Measurements from ENCODE around the gene RBM8A. TPM values are rescaled to one million over a fixed set of nuclear protein-coding genes. Genes with fewer than 3 reads are reported as not detected.
A peak's percentile ranks its signal among the peaks of the same experiment; 100 is the strongest.

The RBM8A gene
- total and polyA plus RNA-seq, 3 donors from 2014 or later: 123 to 174 (median 158) TPM

DNA sequence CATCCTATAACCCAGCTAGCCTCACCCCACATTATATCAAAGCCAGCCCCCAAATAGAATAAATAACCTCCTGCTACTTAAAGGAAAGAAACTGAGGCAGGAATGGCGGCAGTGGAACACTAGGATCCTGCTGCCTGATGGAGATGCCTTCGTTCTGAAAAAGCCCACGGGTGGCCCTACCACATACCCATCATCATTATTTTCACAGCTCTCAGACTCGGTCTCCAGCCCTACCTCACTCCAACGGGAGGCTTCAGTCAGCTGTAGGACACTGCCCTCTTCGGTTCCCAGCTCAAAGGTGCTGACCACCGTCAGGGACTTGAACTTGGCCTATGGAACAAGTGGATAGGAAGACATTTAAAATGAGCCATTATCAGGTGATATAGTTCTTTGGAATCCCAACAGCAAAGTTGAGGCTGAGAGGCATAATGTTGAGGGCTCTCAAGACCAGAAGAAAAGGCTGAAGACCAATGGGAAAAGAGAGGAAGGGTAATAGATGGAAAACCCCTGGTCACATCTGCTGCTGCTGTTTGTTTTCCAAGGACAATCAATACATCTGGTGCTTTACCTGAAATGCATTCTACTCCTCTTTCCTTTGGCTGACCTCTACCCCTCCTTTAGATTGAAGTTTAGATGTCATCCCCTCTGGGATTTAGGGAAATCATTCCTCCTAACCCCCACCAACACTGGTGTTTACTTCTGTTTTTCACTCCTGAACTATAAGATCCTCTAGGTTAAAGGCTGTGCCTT, 33.8 kb downstream of the RBM8A start:
- DNase-seq: no peak
- H3K27ac ChIP-seq: peak overlapping the region in 1 of 2 donors; percentile 80
- no peaks in the 10 kb centered on the region for H3K36me3 ChIP-seq (ENCODE audit: low read depth, missing control alignments)
- WGBS, 2 donors: 89% methylated on average over 7 of the region's 7 CpGs
- no peaks in the 10 kb centered on the region for H3K27me3 ChIP-seq
- no peaks in the 10 kb centered on the region for H3K9me3 ChIP-seq
- H3K4me3 ChIP-seq: no peak overlapping the region
- intact Hi-C loops (cut with DNase I; ENCODE audit: low total_unique reads): no loop called here
- H3K4me1 ChIP-seq: peaks cover 24% of the 10 kb centered on the region
- TF ChIP-seq, protein P1, sequence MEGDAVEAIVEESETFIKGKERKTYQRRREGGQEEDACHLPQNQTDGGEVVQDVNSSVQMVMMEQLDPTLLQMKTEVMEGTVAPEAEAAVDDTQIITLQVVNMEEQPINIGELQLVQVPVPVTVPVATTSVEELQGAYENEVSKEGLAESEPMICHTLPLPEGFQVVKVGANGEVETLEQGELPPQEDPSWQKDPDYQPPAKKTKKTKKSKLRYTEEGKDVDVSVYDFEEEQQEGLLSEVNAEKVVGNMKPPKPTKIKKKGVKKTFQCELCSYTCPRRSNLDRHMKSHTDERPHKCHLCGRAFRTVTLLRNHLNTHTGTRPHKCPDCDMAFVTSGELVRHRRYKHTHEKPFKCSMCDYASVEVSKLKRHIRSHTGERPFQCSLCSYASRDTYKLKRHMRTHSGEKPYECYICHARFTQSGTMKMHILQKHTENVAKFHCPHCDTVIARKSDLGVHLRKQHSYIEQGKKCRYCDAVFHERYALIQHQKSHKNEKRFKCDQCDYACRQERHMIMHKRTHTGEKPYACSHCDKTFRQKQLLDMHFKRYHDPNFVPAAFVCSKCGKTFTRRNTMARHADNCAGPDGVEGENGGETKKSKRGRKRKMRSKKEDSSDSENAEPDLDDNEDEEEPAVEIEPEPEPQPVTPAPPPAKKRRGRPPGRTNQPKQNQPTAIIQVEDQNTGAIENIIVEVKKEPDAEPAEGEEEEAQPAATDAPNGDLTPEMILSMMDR (IDR thresholded peaks at IDR 0.05): no peak
- no peak for TF ChIP-seq POLR2A (IDR thresholded peaks at IDR 0.05)

GRCh38 chr1:145892486-145893087, 34.7 kb downstream of the RBM8A start:
- H3K27ac ChIP-seq: peak overlapping the region; percentile 80 to 88
- TF ChIP-seq, protein P1 (IDR thresholded peaks at IDR 0.05): no peak
- no peak for TF ChIP-seq POLR2A (IDR thresholded peaks at IDR 0.05)
- H3K36me3 ChIP-seq (ENCODE audit: low read depth, missing control alignments): no peaks in the 10 kb centered on the region
- no peaks in the 10 kb centered on the region for H3K27me3 ChIP-seq
- intact Hi-C loops (cut with DNase I; ENCODE audit: low total_unique reads): no loop called here
- H3K9me3 ChIP-seq: no peaks in the 10 kb centered on the region
- no peak overlapping the region for H3K4me3 ChIP-seq
- H3K4me1 ChIP-seq: peaks cover 24% of the 10 kb centered on the region
- DNase-seq: peak; percentile 74
- WGBS, 2 donors: 43 to 55% methylated on average over 3 of the region's 3 CpGs

DNA sequence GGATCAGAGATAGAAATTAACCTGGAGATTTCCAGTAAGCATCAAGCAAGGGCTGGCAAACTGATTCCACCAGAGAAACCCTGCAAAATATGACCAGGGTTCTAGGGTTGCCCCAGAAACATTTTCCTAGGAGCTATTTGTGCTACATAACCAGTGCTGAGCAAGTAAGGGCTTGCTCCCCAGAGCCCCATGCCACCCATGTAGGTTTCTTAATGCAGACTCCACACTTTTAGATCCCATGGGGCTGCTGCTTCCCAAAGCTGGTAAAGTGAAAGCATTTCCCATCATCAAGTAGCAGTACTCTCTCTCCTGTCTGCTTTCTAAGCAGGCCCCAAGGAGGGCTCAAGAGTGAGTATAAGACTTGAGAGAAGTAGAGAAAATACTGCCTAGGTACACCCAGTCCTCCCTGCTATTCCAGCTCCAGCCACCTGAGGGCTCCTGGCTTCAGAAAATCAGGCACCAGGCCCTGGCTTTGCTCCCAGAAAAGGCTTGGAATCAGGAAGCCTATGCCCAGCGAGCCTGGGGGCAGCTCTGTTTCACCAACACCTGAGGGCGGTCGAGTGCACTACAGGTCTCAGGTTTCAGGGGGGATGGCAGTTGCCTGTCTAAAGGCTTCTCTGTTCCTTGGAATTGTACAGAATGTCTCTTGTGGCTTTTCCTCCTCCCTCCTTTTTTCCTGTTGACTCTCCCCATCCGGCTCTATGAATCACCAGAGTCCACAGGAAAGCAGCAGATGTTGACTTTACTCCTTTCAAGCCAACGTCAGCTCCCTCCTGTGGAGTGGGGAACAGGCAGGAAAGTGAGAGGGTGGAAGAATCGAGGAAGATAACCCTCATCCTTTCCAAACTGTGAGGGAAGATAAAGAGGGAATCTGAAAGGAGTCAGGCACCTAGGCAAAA, 35.4 kb downstream of the RBM8A start:
- Histone ChIP-seq H3K4me3 (no peak overlapping the region), H3K27me3 (no peaks in the 10 kb centered on the region), H3K9me3 (no peaks in the 10 kb centered on the region), H3K36me3 (ENCODE audit: low read depth, missing control alignments) (no peaks in the 10 kb centered on the region), H3K27ac (peak overlapping the region; percentile 80 to 88), H3K4me1 (peaks cover 24% of the 10 kb centered on the region)
- TF ChIP-seq, protein P1 (IDR thresholded peaks at IDR 0.05): peak; percentile 87 to 92 (median 89)
- no peak for TF ChIP-seq POLR2A (IDR thresholded peaks at IDR 0.05)
- DNase-seq: peak; percentile 97
- WGBS, 2 donors: 11 to 13% methylated on average over 6 of the region's 6 CpGs
- intact Hi-C loops (cut with DNase I; ENCODE audit: low total_unique reads): no loop called here

GRCh38 chr1:145891143-145891542, 36.1 kb downstream of the RBM8A start:
- DNase-seq: no peak
- intact Hi-C loops (cut with DNase I; ENCODE audit: low total_unique reads): no loop called here
- no peaks in the 10 kb centered on the region for H3K9me3 ChIP-seq

More at GRCh38 chr1:145891143-145891542, 36.1 kb downstream of the RBM8A start:
- Histone ChIP-seq H3K4me3 (no peak overlapping the region), H3K27me3 (no peaks in the 10 kb centered on the region), H3K4me1 (peaks cover 24% of the 10 kb centered on the region), H3K27ac (peak overlapping the region; percentile 80 to 88), H3K36me3 (ENCODE audit: low read depth, missing control alignments) (no peaks in the 10 kb centered on the region)
- WGBS, 2 donors: 48 to 50% methylated on average over 1 of the region's 1 CpG
- TF ChIP-seq POLR2A (IDR thresholded peaks at IDR 0.05): no peak
- TF ChIP-seq, protein P1 (IDR thresholded peaks at IDR 0.05): no peak
